Measurements from ENCODE around the gene TLE1. TPM values are rescaled to one million over a fixed set of nuclear protein-coding genes. Genes with fewer than 3 reads are reported as not detected.
"Not testable (repeated sequence)": the region's sequence is repeated elsewhere in the genome, so short reads cannot be mapped to it uniquely, and the experiment has no call there.

Gene TLE1
- total RNA-seq, 1 experiment from 2014 or later: 17.3 TPM

DNA sequence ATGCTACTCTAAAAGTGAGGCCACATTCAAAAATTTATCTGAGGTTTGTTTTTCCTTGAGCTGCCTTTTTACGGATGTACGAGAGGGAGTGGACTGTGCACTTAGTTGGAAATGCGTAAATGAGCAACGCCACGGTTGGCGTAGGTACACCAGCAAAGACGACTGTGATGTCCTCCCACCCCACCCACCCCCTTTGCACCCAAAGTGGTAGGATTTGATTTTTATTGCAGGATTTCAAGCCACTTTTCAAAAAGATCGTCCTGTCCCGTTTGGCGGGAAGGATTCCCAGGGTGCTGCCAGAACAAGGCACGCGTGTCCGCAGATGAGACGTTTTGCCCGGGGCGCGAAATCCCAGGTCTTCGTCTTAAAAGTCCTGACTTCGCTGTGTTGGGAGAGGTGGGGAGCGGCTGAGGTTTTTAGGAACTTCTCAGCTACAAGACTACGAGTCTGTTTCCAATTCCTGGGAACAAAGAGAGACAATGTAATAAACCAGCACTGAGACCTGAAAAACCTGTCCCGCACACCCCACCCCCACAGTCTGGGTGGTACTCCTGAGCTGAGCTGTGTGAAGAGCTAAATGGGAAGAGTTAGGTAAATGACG, 1.0 kb upstream of the TLE1 start:
- H3K9me2 ChIP-seq (ENCODE audit: insufficient read depth): no peaks in the 10 kb centered on the region
- intact Hi-C loops (cut with micrococcal nuclease): loop anchor here (5.0 kb wide), 1 partner anchor 352 kb away; no protein-coding TSS in a partner anchor
- no peaks in the 10 kb centered on the region for H3K9me3 ChIP-seq (ENCODE audit: control insufficient read depth in 1 of 2, insufficient read depth in 1 of 2, low read depth in 1 of 2, low read length in 2 of 2)
- TF ChIP-seq TCF7L2 (IDR thresholded peaks at IDR 0.05; ENCODE audit: borderline replicate concordance, extremely low read depth, insufficient read depth, insufficient read length) (no peak), ELF1 (IDR thresholded peaks at IDR 0.05; ENCODE audit: borderline replicate concordance, low read depth) (no peak), SIN3A (IDR thresholded peaks at IDR 0.05; ENCODE audit: low read depth) (no peak), CBX3 (IDR thresholded peaks at IDR 0.05; ENCODE audit: low read depth) (peak; percentile 47; the same call in 1 of the 2 replicates), MAX (IDR thresholded peaks at IDR 0.05) (peak; percentile 57; the same call in 1 of the 2 replicates), EGR1 (IDR thresholded peaks at IDR 0.05; ENCODE audit: low read depth) (peak; percentile 45; the same call in 1 of the 2 replicates), SP1 (IDR thresholded peaks at IDR 0.05; ENCODE audit: low read depth) (peak; percentile 58), RAD21 (IDR thresholded peaks at IDR 0.05; ENCODE audit: low read depth) (peak; percentile 8; the same call in 1 of the 2 replicates), POLR2AphosphoS5 (IDR thresholded peaks at IDR 0.05; ENCODE audit: low read depth, low read length) (no peak; the same call in 1 of the 2 replicates)
- CTCF ChIA-PET: interaction anchor here (1.5 to 1.6 kb wide), 2 partner anchors 158 to 168 kb away, joined by 3 to 5 read pairs; no protein-coding TSS in a partner anchor
- POLR2A ChIA-PET: no interaction called here
- peak overlapping the region; percentile 97 for H2AFZ ChIP-seq (ENCODE audit: low read depth, low read length, poor library complexity, severe bottlenecking)
- peaks cover 0 to 7% of the 10 kb centered on the region in 2 experiments; a peak in 1 of 4 replicates for H3K36me3 ChIP-seq (ENCODE audit: control insufficient read depth in 1 of 2, insufficient read depth in 2 of 2, low read length in 2 of 2)
- peak overlapping the region; percentile 95 for H3K4me2 ChIP-seq (ENCODE audit: low read length)
- H3K4me3 ChIP-seq (replicated peaks in 1 of 2; ENCODE audit: low read depth in 1 of 2, low read length in 2 of 2): peak overlapping the region; percentile 44 to 72
- peaks cover 18% of the 10 kb centered on the region; the same call in 1 of the 2 replicates for H3K79me2 ChIP-seq (ENCODE audit: insufficient read depth, low read length)
- H3K27me3 ChIP-seq (ENCODE audit: insufficient read depth, low read length): no peaks in the 10 kb centered on the region
- peaks cover 16 to 28% of the 10 kb centered on the region in 2 experiments for H3K4me1 ChIP-seq (ENCODE audit: control insufficient read depth in 1 of 2, insufficient read depth in 2 of 2, low read length in 2 of 2)
- no peak for ATAC-seq
- RAD21 ChIA-PET (ENCODE audit: low non-redundant PET in 1 of 2, low total read pairs in 2 of 2, uncharacterized antibody in 2 of 2, unreplicated experiment in 2 of 2): interaction anchor here in 1 of 2 experiments (1.5 kb wide), 1 partner anchor 168 kb away, joined by 3 read pairs; no protein-coding TSS in a partner anchor
- H4K20me1 ChIP-seq (ENCODE audit: insufficient read depth): no peaks in the 10 kb centered on the region
- H3K27ac ChIP-seq (ENCODE audit: low read depth, low read length): no peak overlapping the region
- BruUV-seq (replicated peaks): no TSS peak
- no peak for DNase-seq (ENCODE audit: low read depth, low spot score)
- H3K9ac ChIP-seq (ENCODE audit: low read length): peak overlapping the region; percentile 53

- H4K20me1 ChIP-seq (ENCODE audit: insufficient read depth); H3K27me3 ChIP-seq (ENCODE audit: insufficient read depth, low read length); H3K36me3 ChIP-seq (ENCODE audit: control insufficient read depth in 1 of 2, insufficient read depth in 2 of 2, low read length in 2 of 2); BruUV-seq (replicated peaks); H3K9me2 ChIP-seq (ENCODE audit: insufficient read depth); H2AFZ ChIP-seq (ENCODE audit: low read depth, low read length, poor library complexity, severe bottlenecking); DNase-seq (ENCODE audit: low read depth, low spot score); H3K9me3 ChIP-seq (ENCODE audit: control insufficient read depth in 1 of 2, insufficient read depth in 1 of 2, low read depth in 1 of 2, low read length in 2 of 2); ATAC-seq: not testable (repeated sequence)
- H3K4me3 ChIP-seq (replicated peaks in 1 of 2; ENCODE audit: low read depth in 1 of 2, low read length in 2 of 2): peak overlapping the region; percentile 63 to 72
- H3K4me2 ChIP-seq (ENCODE audit: low read length): peak overlapping the region; percentile 95
- CTCF ChIA-PET: interaction anchor here (1.5 kb wide), 1 partner anchor 159 kb away, joined by 3 read pairs; no protein-coding TSS in a partner anchor
- POLR2A ChIA-PET: interaction anchor here (0.9 kb wide), 1 partner anchor 49 kb away, joined by 3 read pairs; no protein-coding TSS in a partner anchor
- intact Hi-C loops (cut with micrococcal nuclease): loop anchor here (1.0 to 5.0 kb wide), 2 partner anchors 48 to 227 kb away; no protein-coding TSS in a partner anchor
- H3K79me2 ChIP-seq (ENCODE audit: insufficient read depth, low read length): peaks cover 29% of the 10 kb centered on the region; the same call in 1 of the 2 replicates
- H3K4me1 ChIP-seq (ENCODE audit: control insufficient read depth in 1 of 2, insufficient read depth in 2 of 2, low read length in 2 of 2): peaks cover 16 to 28% of the 10 kb centered on the region in 2 experiments
- RAD21 ChIA-PET (ENCODE audit: low non-redundant PET in 1 of 2, low total read pairs in 2 of 2, uncharacterized antibody in 2 of 2, unreplicated experiment in 2 of 2): interaction anchor here in 1 of 2 experiments (1.5 kb wide), 1 partner anchor 166 kb away, joined by 3 read pairs; no protein-coding TSS in a partner anchor
- H3K27ac ChIP-seq (ENCODE audit: low read depth, low read length): peak overlapping the region; percentile 62; the same call in 1 of the 2 replicates
- H3K9ac ChIP-seq (ENCODE audit: low read length): peak overlapping the region; percentile 58
Observed at GRCh38 chr9:81689093-81689342, 329 bp downstream of the TLE1 start.

- H2AFZ ChIP-seq (ENCODE audit: low read depth, low read length, poor library complexity, severe bottlenecking); H3K36me3 ChIP-seq (ENCODE audit: control insufficient read depth in 1 of 2, insufficient read depth in 2 of 2, low read length in 2 of 2); POLR2A ChIA-PET; DNase-seq (ENCODE audit: low read depth, low spot score); BruUV-seq (replicated peaks); RAD21 ChIA-PET (ENCODE audit: low non-redundant PET in 1 of 2, low total read pairs in 2 of 2, uncharacterized antibody in 2 of 2, unreplicated experiment in 2 of 2); H4K20me1 ChIP-seq (ENCODE audit: insufficient read depth); H3K27me3 ChIP-seq (ENCODE audit: insufficient read depth, low read length); H3K9me2 ChIP-seq (ENCODE audit: insufficient read depth); H3K9me3 ChIP-seq (ENCODE audit: control insufficient read depth in 1 of 2, insufficient read depth in 1 of 2, low read depth in 1 of 2, low read length in 2 of 2): not testable (repeated sequence)
- peak; percentile 3; the same call in 1 of the 2 replicates for ATAC-seq
- intact Hi-C loops (cut with micrococcal nuclease): loop anchor here (1.0 to 5.0 kb wide), 2 partner anchors 49 to 226 kb away; no protein-coding TSS in a partner anchor
- H3K9ac ChIP-seq (ENCODE audit: low read length): peak overlapping the region; percentile 58
- peaks cover 16 to 28% of the 10 kb centered on the region in 2 experiments for H3K4me1 ChIP-seq (ENCODE audit: control insufficient read depth in 1 of 2, insufficient read depth in 2 of 2, low read length in 2 of 2)
- CTCF ChIA-PET: interaction anchor here (1.5 kb wide), 1 partner anchor 159 kb away, joined by 3 read pairs; no protein-coding TSS in a partner anchor
- H3K79me2 ChIP-seq (ENCODE audit: insufficient read depth, low read length): peaks cover 34% of the 10 kb centered on the region
- peak overlapping the region; percentile 95 for H3K4me2 ChIP-seq (ENCODE audit: low read length)
- peak overlapping the region; percentile 63 to 72 for H3K4me3 ChIP-seq (replicated peaks in 1 of 2; ENCODE audit: low read depth in 1 of 2, low read length in 2 of 2)
- H3K27ac ChIP-seq (ENCODE audit: low read depth, low read length): peak overlapping the region; percentile 62; the same call in 1 of the 2 replicates
Observed at GRCh38 chr9:81688262-81689092, 870 bp downstream of the TLE1 start.

Measured in HCT116 (cell line).